Effector memory CD4-positive, alpha-beta T cell (primary cell): ENCODE results near the gene MYO3B.

Source experiments
- DNase-seq, 3 donors: peaks; one replicate each; pipeline ENCODE4 v3.0.0-alpha.2; 2020
- H3K27ac ChIP-seq: 2 replicates; pipeline ENCODE4 v1.7.0; 2013; ENCODE audit warnings: mild to moderate bottlenecking, low read length, moderate library complexity; ENCODE audit not compliant: insufficient read depth, poor library complexity, severe bottlenecking
- H3K27me3 ChIP-seq: replicated peaks from 2 replicates; pipeline ENCODE4 v1.7.0; 2013; ENCODE audit warnings: mild to moderate bottlenecking, low read length; ENCODE audit not compliant: insufficient read depth, control insufficient read depth, poor library complexity, severe bottlenecking
- H3K36me3 ChIP-seq: 2 replicates; pipeline ENCODE4 v1.7.0; 2013; ENCODE audit warnings: mild to moderate bottlenecking, low read length, moderate library complexity; ENCODE audit not compliant: control insufficient read depth, insufficient read depth
- H3K4me1 ChIP-seq: 2 replicates; pipeline ENCODE4 v1.7.0; 2013; ENCODE audit warnings: low read length, mild to moderate bottlenecking; ENCODE audit not compliant: control insufficient read depth, insufficient read depth, poor library complexity, severe bottlenecking
- H3K4me3 ChIP-seq: 2 replicates; pipeline ENCODE4 v1.7.0; 2013; ENCODE audit warnings: low read length, low read depth, mild to moderate bottlenecking; ENCODE audit not compliant: insufficient read depth, poor library complexity, severe bottlenecking
- H3K9me3 ChIP-seq: 2 replicates; pipeline ENCODE4 v1.7.0; 2013; ENCODE audit warnings: mild to moderate bottlenecking, low read length, moderate library complexity; ENCODE audit not compliant: control insufficient read depth

The MYO3B gene

GRCh38 chr2:170394641-170395387 is 216.9 kb downstream of the MYO3B start:
- H3K4me1 ChIP-seq, result no peaks in the 10 kb centered on the region
- no peak overlapping the region for H3K27ac ChIP-seq
- H3K36me3 ChIP-seq, result no peaks in the 10 kb centered on the region
- DNase-seq, result no peak
- no peaks in the 10 kb centered on the region for H3K9me3 ChIP-seq
- H3K27me3 ChIP-seq, result peaks cover 13% of the 10 kb centered on the region
- no peak overlapping the region for H3K4me3 ChIP-seq

GRCh38 chr2:170396799-170397459 is 219.0 kb downstream of the MYO3B start:
- H3K4me1 ChIP-seq, result no peaks in the 10 kb centered on the region
- H3K36me3 ChIP-seq, result no peaks in the 10 kb centered on the region
- no peaks in the 10 kb centered on the region for H3K9me3 ChIP-seq
- peaks cover 13% of the 10 kb centered on the region for H3K27me3 ChIP-seq
- DNase-seq, result no peak
- no peak overlapping the region for H3K27ac ChIP-seq
- H3K4me3 ChIP-seq, result no peak overlapping the region

- H3K27ac ChIP-seq, result no peak overlapping the region
- H3K36me3 ChIP-seq, result no peaks in the 10 kb centered on the region
- peaks cover 7% of the 10 kb centered on the region for H3K27me3 ChIP-seq
- no peaks in the 10 kb centered on the region for H3K9me3 ChIP-seq
- no peak for DNase-seq
- H3K4me3 ChIP-seq, result no peak overlapping the region
- no peaks in the 10 kb centered on the region for H3K4me1 ChIP-seq
Observed at GRCh38 chr2:170401187-170401586, 223.2 kb downstream of the MYO3B start.

GRCh38 chr2:170404846-170405245 is 226.9 kb downstream of the MYO3B start:
- peaks cover 10% of the 10 kb centered on the region for H3K27me3 ChIP-seq
- H3K36me3 ChIP-seq, result no peaks in the 10 kb centered on the region
- H3K27ac ChIP-seq, result no peak overlapping the region
- DNase-seq, result no peak
- no peaks in the 10 kb centered on the region for H3K4me1 ChIP-seq
- no peak overlapping the region for H3K4me3 ChIP-seq
- no peaks in the 10 kb centered on the region for H3K9me3 ChIP-seq

GRCh38 chr2:170405326-170405725 is 227.4 kb downstream of the MYO3B start:
- Histone ChIP-seq H3K36me3 (no peaks in the 10 kb centered on the region), H3K4me1 (no peaks in the 10 kb centered on the region), H3K27me3 (peaks cover 10% of the 10 kb centered on the region), H3K4me3 (no peak overlapping the region), H3K27ac (no peak overlapping the region), H3K9me3 (no peaks in the 10 kb centered on the region)
- DNase-seq, result no peak

GRCh38 chr2:170408461-170409163 is 230.7 kb downstream of the MYO3B start:
- Histone ChIP-seq H3K4me3 (no peak overlapping the region), H3K36me3 (no peaks in the 10 kb centered on the region), H3K9me3 (no peaks in the 10 kb centered on the region), H3K4me1 (no peaks in the 10 kb centered on the region), H3K27me3 (peaks cover 10% of the 10 kb centered on the region), H3K27ac (no peak overlapping the region)
- no peak for DNase-seq

- Histone ChIP-seq H3K36me3 (no peaks in the 10 kb centered on the region), H3K9me3 (no peaks in the 10 kb centered on the region), H3K4me1 (no peaks in the 10 kb centered on the region), H3K27ac (no peak overlapping the region), H3K4me3 (no peak overlapping the region), H3K27me3 (peaks cover 10% of the 10 kb centered on the region)
- peak; percentile 22 to 56 (median 25) for DNase-seq
Observed at GRCh38 chr2:170409164-170409535, 231.2 kb downstream of the MYO3B start.

GRCh38 chr2:170411660-170412059 is 233.7 kb downstream of the MYO3B start:
- Histone ChIP-seq H3K4me3 (no peak overlapping the region), H3K9me3 (no peaks in the 10 kb centered on the region), H3K27ac (no peak overlapping the region), H3K4me1 (no peaks in the 10 kb centered on the region), H3K36me3 (no peaks in the 10 kb centered on the region), H3K27me3 (peaks cover 10% of the 10 kb centered on the region)
- no peak for DNase-seq

- Histone ChIP-seq H3K9me3 (no peaks in the 10 kb centered on the region), H3K27ac (no peak overlapping the region), H3K27me3 (no peaks in the 10 kb centered on the region), H3K36me3 (no peaks in the 10 kb centered on the region), H3K4me1 (no peaks in the 10 kb centered on the region), H3K4me3 (no peak overlapping the region)
- no peak for DNase-seq
Observed at GRCh38 chr2:170420961-170421687, 243.2 kb downstream of the MYO3B start.
